ENCODE data around the gene EPS15.

- no peak for TF ChIP-seq CTCF (conservative IDR thresholded peaks at IDR 0.05 in 1 of 2, IDR thresholded peaks at IDR 0.05 in 1 of 2; ENCODE audit: extremely low read depth in 1 of 2, insufficient read depth in 1 of 2, low read depth in 1 of 2, low read length in 2 of 2)
- TF ChIP-seq EZH2 (IDR thresholded peaks at IDR 0.05; ENCODE audit: borderline replicate concordance, low read length): no peak
Observed at GRCh38 chr1:51381964-51382363, 137.1 kb downstream of the EPS15 start.

Measured in mammary epithelial cell (primary cell).